LNCaP clone FGC (cell line): ENCODE results near the gene ARID4B.
"Not testable (repeated sequence)": the region's sequence is repeated elsewhere in the genome, so short reads cannot be mapped to it uniquely, and the experiment has no call there.

Experiments
- DNase-seq: peaks from one replicate; pipeline ENCODE4 v3.0.0-alpha.2; 2011; ENCODE audit warnings: low read depth
- H3K4me3 ChIP-seq: 2 replicates; pipeline ENCODE4 v1.5.1; 2011; ENCODE audit warnings: mild to moderate bottlenecking, low read depth, low read length, control low read depth
- CTCF ChIP-seq: IDR thresholded peaks from 2 replicates; pipeline ENCODE4 v1.5.1; 2012; ENCODE audit warnings: mild to moderate bottlenecking; ENCODE audit not compliant: control insufficient read depth, insufficient read depth; ENCODE audit errors: extremely low read depth

Gene ARID4B

GRCh38 chr1:235226933-235227332, 101.0 kb downstream of the ARID4B start:
- no peak for DNase-seq
- no peak for TF ChIP-seq CTCF
- no peak overlapping the region for H3K4me3 ChIP-seq

GRCh38 chr1:235225299-235225698, 102.7 kb downstream of the ARID4B start:
- no peak overlapping the region for H3K4me3 ChIP-seq
- TF ChIP-seq CTCF: no peak
- DNase-seq: no peak

- no peak for DNase-seq
- no peak for TF ChIP-seq CTCF
These were observed 106.2 kb downstream of the ARID4B start for GRCh38 chr1:235221653-235222375.

GRCh38 chr1:235215453-235215852, 112.5 kb downstream of the ARID4B start:
- TF ChIP-seq CTCF: no peak
- no peak overlapping the region for H3K4me3 ChIP-seq
- DNase-seq: no peak

More at GRCh38 chr1:235221653-235222375, 106.2 kb downstream of the ARID4B start:
- no peak overlapping the region for H3K4me3 ChIP-seq

GRCh38 chr1:235214962-235215361, 113.0 kb downstream of the ARID4B start:
- not testable (repeated sequence) for DNase-seq, H3K4me3 ChIP-seq

GRCh38 chr1:235213752-235214151, 114.2 kb downstream of the ARID4B start:
- TF ChIP-seq CTCF: no peak
- no peak for DNase-seq
- H3K4me3 ChIP-seq: no peak overlapping the region

GRCh38 chr1:235211517-235211916, 116.5 kb downstream of the ARID4B start:
- DNase-seq: no peak

More at GRCh38 chr1:235211517-235211916, 116.5 kb downstream of the ARID4B start:
- H3K4me3 ChIP-seq: no peak overlapping the region
- no peak for TF ChIP-seq CTCF
